ENCODE measurements around the gene DNAH11. TPM values are rescaled to one million over a fixed set of nuclear protein-coding genes. Genes with fewer than 3 reads are reported as not detected.
"Not testable (repeated sequence)": the region's sequence is repeated elsewhere in the genome, so short reads cannot be mapped to it uniquely, and the experiment has no call there.

Gene DNAH11
- total RNA-seq, 1 experiment from 2014 or later: 0.15 TPM

- H3K27ac ChIP-seq (ENCODE audit: low read length); ATAC-seq; in situ Hi-C loops (cut with HindIII; ENCODE audit: low pct_unique_long_range_greater_than_20kb, low sequenced_read_pairs); CTCF ChIA-PET; H3K27me3 ChIP-seq (ENCODE audit: control insufficient read depth, insufficient read depth, low read length); DNase-seq (ENCODE audit: low read depth, low spot score); H3K36me3 ChIP-seq (ENCODE audit: control insufficient read depth, insufficient read depth, low read length); intact Hi-C loops (cut with micrococcal nuclease; ENCODE audit: unreplicated experiment); H3K9me3 ChIP-seq (ENCODE audit: control insufficient read depth, insufficient read depth, low read depth, low read length); H3K4me3 ChIP-seq (ENCODE audit: low read depth in 2 of 2, low read length in 2 of 2); BruUV-seq (replicated peaks); H3K4me1 ChIP-seq (ENCODE audit: control insufficient read depth, insufficient read depth, low read length); POLR2A ChIA-PET: not testable (repeated sequence)
These were observed 157.7 kb downstream of the DNAH11 start for GRCh38 chr7:21700587-21700986.

GRCh38 chr7:21702303-21702702 is 159.5 kb downstream of the DNAH11 start:
- ATAC-seq (no peak), DNase-seq (ENCODE audit: low read depth, low spot score) (no peak)
- Histone ChIP-seq H3K36me3 (ENCODE audit: control insufficient read depth, insufficient read depth, low read length) (no peaks in the 10 kb centered on the region), H3K4me3 (ENCODE audit: low read depth in 2 of 2, low read length in 2 of 2) (no peak overlapping the region), H3K4me1 (ENCODE audit: control insufficient read depth, insufficient read depth, low read length) (no peaks in the 10 kb centered on the region), H3K9me3 (ENCODE audit: control insufficient read depth, insufficient read depth, low read depth, low read length) (peaks cover 3% of the 10 kb centered on the region; the same call in 1 of the 2 replicates), H3K27me3 (ENCODE audit: control insufficient read depth, insufficient read depth, low read length) (no peaks in the 10 kb centered on the region), H3K27ac (ENCODE audit: low read length) (no peak overlapping the region)
- intact Hi-C loops (cut with micrococcal nuclease; ENCODE audit: unreplicated experiment) (no loop called here), in situ Hi-C loops (cut with HindIII; ENCODE audit: low pct_unique_long_range_greater_than_20kb, low sequenced_read_pairs) (no loop called here)
- POLR2A ChIA-PET: no interaction called here
- CTCF ChIA-PET: no interaction called here
- TF ChIP-seq SIN3A (IDR thresholded peaks at IDR 0.05; ENCODE audit: borderline replicate concordance, insufficient read depth, low read depth, low read length) (no peak), TCF7L2 (IDR thresholded peaks at IDR 0.05; ENCODE audit: low read depth, low read length) (no peak), REST (IDR thresholded peaks at IDR 0.05; ENCODE audit: insufficient read depth in 1 of 2, low read depth in 2 of 2, low read length in 1 of 2) (no peak), POLR2AphosphoS5 (IDR thresholded peaks at IDR 0.05; ENCODE audit: low read depth, low read length) (no peak)
- TF ChIP-seq, protein P1, sequence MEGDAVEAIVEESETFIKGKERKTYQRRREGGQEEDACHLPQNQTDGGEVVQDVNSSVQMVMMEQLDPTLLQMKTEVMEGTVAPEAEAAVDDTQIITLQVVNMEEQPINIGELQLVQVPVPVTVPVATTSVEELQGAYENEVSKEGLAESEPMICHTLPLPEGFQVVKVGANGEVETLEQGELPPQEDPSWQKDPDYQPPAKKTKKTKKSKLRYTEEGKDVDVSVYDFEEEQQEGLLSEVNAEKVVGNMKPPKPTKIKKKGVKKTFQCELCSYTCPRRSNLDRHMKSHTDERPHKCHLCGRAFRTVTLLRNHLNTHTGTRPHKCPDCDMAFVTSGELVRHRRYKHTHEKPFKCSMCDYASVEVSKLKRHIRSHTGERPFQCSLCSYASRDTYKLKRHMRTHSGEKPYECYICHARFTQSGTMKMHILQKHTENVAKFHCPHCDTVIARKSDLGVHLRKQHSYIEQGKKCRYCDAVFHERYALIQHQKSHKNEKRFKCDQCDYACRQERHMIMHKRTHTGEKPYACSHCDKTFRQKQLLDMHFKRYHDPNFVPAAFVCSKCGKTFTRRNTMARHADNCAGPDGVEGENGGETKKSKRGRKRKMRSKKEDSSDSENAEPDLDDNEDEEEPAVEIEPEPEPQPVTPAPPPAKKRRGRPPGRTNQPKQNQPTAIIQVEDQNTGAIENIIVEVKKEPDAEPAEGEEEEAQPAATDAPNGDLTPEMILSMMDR (IDR thresholded peaks at IDR 0.05): no peak
- BruUV-seq (replicated peaks): no TSS peak

GRCh38 chr7:21704359-21704758 is 161.5 kb downstream of the DNAH11 start:
- ChIA-PET CTCF (no interaction called here), POLR2A (no interaction called here)
- intact Hi-C loops (cut with micrococcal nuclease; ENCODE audit: unreplicated experiment): no loop called here
- ATAC-seq (no peak), DNase-seq (ENCODE audit: low read depth, low spot score) (no peak)
- Histone ChIP-seq H3K27ac (ENCODE audit: low read length) (no peak overlapping the region), H3K9me3 (ENCODE audit: control insufficient read depth, insufficient read depth, low read depth, low read length) (no peaks in the 10 kb centered on the region), H3K4me3 (ENCODE audit: low read depth in 2 of 2, low read length in 2 of 2) (no peak overlapping the region), H3K4me1 (ENCODE audit: control insufficient read depth, insufficient read depth, low read length) (no peaks in the 10 kb centered on the region), H3K36me3 (ENCODE audit: control insufficient read depth, insufficient read depth, low read length) (no peaks in the 10 kb centered on the region), H3K27me3 (ENCODE audit: control insufficient read depth, insufficient read depth, low read length) (no peaks in the 10 kb centered on the region)
- in situ Hi-C loops (cut with HindIII; ENCODE audit: low pct_unique_long_range_greater_than_20kb, low sequenced_read_pairs): no loop called here
- BruUV-seq (replicated peaks): no TSS peak
- no peak for TF ChIP-seq POLR2AphosphoS5 (IDR thresholded peaks at IDR 0.05; ENCODE audit: low read depth, low read length)
- TF ChIP-seq, protein P1 (IDR thresholded peaks at IDR 0.05): no peak
- no peak for TF ChIP-seq SIN3A (IDR thresholded peaks at IDR 0.05; ENCODE audit: borderline replicate concordance, insufficient read depth, low read depth, low read length)
- TF ChIP-seq REST (IDR thresholded peaks at IDR 0.05; ENCODE audit: insufficient read depth in 1 of 2, low read depth in 2 of 2, low read length in 1 of 2): no peak
- TF ChIP-seq TCF7L2 (IDR thresholded peaks at IDR 0.05; ENCODE audit: low read depth, low read length): no peak

Measured in Panc1 (cell line).